NCI-H2081 treated with DMSO at 0.1 percent for 48 hours (cell line): ENCODE data around the gene HEXIM1.
"Not testable (repeated sequence)": the region's sequence is repeated elsewhere in the genome, so short reads cannot be mapped to it uniquely, and the experiment has no call there.

Source experiments
- DNase-seq: peaks from one replicate; lab custom pipeline; 2025; lab: John Stamatoyannopoulos, UW

Gene HEXIM1

DNA sequence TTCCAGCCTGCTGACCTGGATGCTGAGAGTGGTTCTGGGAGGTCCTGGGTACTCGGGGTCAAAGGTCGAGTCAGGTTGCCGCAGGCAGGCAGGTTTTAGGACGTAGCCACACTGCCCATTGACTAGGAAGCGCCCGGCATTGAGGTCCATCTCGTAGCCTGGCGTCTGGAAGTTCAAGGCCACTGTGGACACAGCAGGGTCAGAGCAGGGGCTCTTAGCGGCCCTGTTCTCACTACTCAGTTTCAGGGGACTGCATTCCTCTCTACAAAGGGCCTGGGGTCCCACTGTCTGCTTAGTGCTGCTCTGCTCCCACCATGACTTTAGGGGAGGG lies 34.9 kb upstream of the HEXIM1 start:
- no peak for DNase-seq

DNA sequence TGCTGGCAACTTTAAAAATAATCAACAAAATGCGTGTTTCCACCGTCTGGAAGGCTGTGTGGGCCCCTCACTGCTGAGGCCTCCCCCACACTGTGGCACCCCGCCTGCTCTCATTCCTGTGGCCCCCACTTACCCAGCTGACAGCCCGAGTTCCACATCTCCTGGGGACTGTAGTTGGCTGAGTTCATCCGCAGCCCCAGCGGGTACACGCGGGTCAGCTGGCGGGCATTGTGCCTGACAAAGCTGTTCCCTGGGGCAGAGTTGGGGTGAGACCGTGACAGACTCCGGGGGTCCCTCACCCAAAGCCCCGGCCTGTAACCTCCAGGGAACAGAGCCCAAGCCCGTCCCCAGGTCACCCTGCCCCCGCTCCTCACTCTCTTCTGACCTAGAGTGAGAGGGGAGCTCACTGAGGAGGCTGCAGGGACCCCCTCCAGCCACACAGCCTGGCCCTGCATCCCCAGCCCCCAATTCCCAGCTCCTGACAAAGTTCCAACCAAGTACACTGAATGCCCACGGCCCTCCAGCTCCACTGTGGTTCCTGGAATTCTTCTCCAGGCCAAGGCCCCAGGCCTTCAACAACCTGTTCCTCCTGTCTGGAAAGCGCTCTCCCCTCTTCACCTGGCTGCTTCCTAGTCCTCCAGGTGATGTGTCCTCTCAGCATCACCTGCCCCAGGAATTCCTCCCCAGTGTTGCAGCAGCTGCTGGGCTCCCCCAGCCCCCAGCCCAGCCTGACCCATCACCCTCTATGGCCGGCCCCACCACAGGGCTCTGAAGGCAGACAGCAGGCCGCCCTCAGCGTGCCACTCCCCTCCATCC lies 34.0 kb upstream of the HEXIM1 start:
- no peak for DNase-seq

DNA sequence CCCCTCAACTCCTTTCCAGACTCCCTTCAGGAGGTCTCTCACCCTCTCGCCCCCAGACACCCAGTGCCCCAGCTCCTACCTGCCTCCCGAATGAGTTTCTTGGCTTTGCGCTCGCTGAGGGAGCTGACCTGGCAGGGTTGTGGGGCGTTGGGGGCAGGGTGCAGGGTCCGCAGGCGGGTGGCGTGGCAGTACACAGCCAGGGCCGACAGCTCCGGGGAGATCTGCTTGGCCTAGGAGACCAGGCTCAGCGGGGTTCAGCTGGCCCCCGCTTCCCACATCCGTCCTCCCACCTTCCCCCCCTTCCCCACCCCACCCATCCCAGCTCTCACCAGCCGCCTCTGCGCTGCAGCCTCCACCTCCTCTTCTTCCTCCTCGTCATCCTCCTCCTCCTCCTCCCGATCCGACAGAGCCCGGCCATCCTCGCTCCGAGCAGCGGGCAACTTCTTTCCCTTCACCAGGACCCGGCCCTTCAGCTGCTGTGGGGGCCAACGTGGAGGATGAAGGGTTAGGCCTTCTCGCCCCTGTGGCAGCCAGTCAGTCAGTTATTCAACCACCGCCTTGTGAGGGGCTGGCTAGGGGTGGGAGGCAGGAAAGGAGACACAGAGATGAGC lies 33.2 kb upstream of the HEXIM1 start:
- no peak for DNase-seq

- DNase-seq: no peak
Measured at GRCh38 chr17:45115871-45116270, 32.4 kb upstream of the HEXIM1 start.

GRCh38 chr17:45116434-45117016 lies 31.8 kb upstream of the HEXIM1 start:
- no peak for DNase-seq

DNA sequence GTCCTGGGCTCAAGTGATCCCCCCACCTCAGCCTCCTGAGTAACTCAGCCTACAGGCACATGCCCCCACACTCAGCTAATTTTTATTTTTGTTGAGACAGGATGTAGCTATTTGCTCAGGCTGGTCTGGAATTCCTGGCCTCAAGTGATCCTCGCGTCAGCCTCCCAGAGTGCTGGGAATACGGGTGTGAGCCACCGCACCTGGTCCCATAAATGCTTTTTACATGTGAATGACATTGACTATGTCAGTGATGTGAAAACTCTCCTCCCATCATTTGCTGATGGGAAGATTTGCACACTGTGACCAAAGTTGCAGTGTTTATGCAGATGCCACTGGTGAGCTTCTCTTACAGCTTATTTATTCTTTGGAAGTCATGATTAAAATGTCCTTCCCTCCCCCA lies 30.9 kb upstream of the HEXIM1 start:
- no peak for DNase-seq

DNA sequence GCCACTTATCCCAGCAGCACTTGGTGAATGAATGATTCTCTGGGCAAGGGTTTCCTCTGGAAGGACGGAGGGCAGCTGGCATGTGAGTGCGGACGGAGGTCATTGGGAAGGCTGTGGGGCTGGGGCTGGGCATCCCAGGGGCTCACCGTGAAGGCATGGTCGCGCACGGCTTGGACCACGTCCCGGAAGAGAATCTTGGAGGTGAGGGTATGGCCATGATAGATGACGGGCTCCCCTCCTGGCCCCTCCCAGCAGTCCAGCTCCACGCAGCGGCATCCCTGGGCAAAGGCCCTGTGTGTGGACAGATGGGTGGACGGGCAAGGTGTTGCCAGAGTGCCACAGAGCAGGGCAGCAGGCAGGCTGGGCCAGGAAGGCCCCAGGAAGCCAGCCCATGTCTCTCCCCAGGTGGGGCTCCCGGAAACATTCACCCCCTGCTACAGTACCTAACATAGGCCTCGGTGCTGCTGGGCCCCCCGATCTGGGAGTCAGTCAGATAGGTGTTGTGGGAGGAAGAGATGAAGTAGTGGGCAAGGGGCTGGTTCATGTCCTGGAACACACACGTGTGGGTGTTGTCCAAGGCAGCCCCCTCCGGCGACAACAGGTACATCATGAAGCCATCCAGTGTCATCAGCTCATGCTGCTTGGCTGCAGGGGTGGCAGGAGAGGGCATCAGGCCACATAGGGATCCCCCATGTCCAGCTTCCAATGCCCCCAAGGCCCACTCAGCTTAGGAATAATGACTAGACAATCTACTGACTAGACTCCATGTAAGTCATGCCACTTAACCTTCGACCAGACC lies 30.2 kb upstream of the HEXIM1 start:
- no peak for DNase-seq

- DNase-seq: no peak
Measured at GRCh38 chr17:45118691-45119090, 29.6 kb upstream of the HEXIM1 start.

DNA sequence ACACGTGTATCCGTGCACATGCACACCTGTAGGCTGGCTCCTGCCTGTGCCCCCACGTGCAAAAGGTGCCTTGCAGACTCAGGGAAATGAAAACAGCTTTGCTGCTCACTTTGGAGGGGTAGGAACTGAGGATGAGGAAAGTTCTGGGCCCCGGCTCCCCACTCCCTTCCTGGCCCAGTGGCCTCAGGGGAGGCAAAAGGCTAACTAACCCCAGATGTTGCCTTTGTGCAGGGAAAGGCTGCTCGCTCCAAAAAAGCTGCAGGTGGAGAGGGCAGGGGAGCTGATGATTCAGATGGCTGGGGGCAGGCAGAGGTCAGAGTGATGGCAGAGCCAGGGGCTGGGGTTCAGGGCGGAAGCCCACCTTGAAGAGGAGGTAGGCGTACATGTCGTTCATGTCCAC lies 28.3 kb upstream of the HEXIM1 start:
- no peak for DNase-seq

DNA sequence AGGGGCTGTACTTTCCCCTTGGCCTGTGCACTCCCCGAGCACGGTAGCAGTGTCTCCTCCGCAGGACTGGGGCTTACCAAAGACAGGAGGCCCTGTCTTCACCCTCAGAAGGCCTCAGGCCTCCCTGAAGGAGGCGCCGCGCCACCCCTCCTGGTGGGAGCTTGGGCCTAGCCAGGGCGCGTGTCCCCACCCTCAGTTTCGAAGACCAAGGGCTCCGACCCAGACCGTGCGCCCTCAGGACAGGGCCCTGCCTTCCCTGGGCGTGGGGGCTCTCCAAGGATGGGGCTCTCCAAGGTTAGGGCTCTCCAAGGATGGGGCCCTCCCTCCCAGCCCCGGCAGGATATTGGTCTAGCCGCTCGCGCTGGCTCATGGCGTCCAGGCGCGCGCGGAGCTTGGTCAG lies 27.7 kb upstream of the HEXIM1 start:
- no peak for DNase-seq

DNA sequence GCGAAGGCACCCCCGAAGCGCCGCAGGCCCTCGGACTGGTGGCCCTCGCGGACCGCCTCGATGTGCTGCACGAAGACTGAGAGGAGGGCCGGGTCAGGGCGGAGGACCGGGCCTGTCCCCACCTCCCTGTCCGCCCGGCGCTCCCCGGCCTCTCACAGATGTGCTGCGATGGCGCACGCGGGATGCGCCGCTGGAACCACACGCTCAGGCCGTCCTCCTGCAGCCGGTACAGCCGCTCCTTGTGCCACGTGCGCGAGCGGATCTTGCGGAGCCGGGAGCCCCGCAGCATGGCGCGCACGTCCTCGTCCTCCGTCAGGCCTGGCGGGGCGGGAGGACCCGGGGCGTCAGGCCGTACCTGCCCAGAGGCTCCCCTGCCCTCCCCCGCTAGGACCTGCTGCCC lies 27.2 kb upstream of the HEXIM1 start:
- no peak for DNase-seq

- no peak for DNase-seq
Measured at GRCh38 chr17:45123076-45123770, 25.1 kb upstream of the HEXIM1 start.

DNA sequence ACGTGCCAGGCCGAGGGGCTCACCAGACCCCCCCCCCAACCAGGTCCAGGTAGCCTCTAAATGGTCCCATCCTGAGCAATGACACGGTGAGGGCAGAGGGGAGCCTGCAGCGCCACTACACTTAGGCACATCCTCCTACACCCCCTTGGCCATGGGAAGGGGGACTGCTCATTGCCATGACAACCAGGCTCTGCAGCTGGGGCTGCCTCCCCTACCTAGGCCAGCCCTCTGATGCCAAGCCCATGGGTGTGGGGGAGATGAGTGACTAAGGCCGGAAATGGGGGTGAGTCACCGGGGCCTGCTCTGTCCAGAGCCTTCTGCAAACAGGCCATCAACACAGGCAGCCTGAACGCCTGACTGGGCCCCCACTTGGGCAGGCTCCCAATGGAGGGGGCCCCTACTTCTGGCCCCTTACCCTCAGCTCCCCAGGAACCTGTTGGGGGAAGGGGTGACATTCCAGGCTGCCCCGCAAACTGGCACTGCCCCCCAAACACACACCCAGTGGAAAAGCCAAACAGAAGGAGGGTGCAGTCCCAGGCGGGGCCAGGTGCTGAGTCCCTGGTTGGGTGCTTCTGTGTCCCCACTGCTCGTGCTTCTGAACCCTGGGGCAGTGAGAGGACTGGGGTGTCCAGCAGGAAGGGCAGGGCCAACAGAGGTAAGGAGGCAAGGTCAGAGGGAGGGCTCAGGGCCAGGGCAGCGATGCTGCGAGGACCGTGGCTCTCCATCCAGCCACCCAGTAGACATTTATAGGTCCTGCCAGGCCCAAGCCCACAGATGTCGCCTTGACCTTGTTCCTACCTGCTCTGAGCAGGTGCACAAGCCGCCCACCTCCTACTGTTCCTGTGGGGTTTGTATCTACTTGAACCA lies 24.1 kb upstream of the HEXIM1 start:
- no peak for DNase-seq

DNA sequence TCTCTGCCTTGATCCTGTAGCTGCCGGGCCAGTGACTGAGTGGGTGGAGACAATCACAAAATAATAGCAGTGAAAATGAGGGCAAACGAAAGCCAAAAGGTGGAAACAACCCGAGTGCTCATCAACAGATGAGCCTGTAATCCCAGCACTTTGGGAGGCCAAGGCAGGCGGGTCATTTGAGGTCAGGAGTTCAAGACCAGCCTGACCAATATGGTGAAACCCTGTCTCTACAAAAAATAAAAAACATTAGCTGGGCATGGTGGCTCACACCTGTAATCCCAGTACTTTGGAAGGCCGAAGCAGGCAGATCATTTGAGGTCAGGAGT lies 23.5 kb upstream of the HEXIM1 start:
- not testable (repeated sequence) for DNase-seq

DNA sequence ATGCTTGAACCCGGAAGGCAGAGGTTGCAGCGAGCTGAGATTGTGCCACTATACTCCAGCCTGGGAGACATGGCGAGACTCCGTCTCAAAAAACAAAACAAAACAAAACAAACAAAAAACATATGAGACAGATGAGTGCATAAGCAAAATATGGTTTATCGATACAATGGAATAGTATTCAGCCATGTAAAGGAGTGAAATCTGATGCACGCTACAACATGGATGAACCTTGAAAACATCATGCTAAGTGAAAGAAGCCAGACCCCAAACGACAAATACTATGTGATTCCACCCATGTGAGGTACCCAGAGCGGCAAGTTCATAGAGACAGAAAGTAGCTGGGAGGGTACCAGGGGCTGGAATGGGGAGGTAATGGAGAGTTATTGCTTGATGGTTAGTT lies 22.8 kb upstream of the HEXIM1 start:
- DNase-seq: no peak

- no peak for DNase-seq
Measured at GRCh38 chr17:45127207-45127547, 21.1 kb upstream of the HEXIM1 start.

GRCh38 chr17:45127548-45128300 lies 20.6 kb upstream of the HEXIM1 start:
- no peak for DNase-seq

GRCh38 chr17:45128331-45128730 lies 19.9 kb upstream of the HEXIM1 start:
- DNase-seq: no peak

DNA sequence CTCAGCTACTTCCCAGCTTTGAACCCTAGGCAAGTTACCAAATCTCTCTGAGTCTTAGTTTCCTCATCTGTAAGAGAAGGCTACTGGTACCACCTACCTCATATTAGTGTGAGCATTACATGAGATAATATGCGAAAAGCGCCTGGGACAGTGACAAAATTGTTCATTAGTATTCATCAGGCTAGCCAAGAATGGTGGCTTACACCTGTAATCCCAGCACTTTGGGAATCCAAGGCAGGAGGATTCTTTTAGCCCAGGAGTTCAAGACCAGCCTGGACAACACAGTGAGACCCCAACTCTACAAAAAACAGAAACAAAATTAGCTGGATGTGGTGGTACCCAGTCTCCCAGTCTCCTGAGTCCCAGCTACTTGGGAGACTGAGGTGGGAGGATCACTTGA lies 19.3 kb upstream of the HEXIM1 start:
- no peak for DNase-seq

GRCh38 chr17:45129426-45129939 lies 18.8 kb upstream of the HEXIM1 start:
- no peak for DNase-seq
